A204.1 (cell line): ENCODE data around the gene BZW2.

ENCODE experiments used
- FAIRE-seq: peaks from 2 replicates; lab custom pipeline; 2012; peaks lifted over from hg19 to GRCh38; lab: Jason Lieb, UNC

Gene BZW2

GRCh38 chr7:16753932-16754855, 108.2 kb downstream of the BZW2 start:
- FAIRE-seq: no peak

GRCh38 chr7:16754856-16755317, 108.9 kb downstream of the BZW2 start:
- no peak for FAIRE-seq

GRCh38 chr7:16755397-16755796, 109.4 kb downstream of the BZW2 start:
- FAIRE-seq: no peak
